Stimulated activated CD8-positive, alpha-beta memory T cell treated with anti-CD3 and anti-CD28 coated beads, Interleukin-15, amount 100 ng/mL, for 1 hour (primary cell): Measurements from ENCODE around the gene E4F1.

Experiments
- DNase-seq: peaks from one replicate; pipeline ENCODE4 v3.0.0-alpha.2; 2020; ENCODE audit warnings: low read depth

E4F1 gene

DNA sequence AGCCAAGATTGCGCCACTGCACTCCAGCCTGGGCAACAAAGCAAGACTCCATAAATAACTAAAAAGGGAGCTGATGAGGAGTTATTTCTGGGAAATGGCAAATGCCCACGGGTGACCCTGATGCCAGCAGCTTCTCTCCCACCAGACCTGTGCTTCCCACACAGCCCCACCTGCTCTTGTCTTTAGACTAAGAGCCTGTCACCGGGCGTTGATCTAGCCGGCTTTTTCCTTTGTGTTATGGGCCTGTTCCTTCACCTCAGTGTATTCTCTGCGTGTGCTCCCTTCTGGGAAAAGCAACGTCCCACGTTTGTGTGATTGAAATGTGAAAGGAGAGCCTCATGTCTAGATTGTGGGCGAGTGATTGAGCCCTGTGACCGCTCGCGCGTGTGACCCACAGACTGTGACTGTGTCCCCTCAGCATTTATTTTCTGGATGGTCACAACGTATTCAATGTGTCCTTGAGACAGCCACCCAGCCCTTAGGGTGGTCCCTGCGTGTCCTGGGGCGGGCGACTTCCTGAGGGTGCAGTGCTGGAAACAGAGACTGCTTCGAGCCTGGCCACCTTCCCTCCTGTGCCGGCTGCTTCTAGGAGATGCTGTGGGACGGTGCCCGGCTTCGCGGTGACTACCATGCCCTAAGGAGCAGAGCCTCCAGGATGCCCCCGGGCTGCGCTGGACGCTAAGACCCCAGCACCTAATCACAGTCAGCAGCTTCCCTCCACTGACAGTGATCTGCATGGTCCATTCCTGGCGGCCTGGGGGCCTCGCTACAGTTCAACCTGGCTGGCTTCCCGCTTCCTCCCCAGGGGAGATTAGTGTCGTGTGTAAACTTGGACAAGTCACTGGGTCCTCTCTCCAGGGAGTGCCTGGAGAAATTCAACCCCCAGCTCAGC is 52.3 kb downstream of the E4F1 start:
- no peak for DNase-seq

DNA sequence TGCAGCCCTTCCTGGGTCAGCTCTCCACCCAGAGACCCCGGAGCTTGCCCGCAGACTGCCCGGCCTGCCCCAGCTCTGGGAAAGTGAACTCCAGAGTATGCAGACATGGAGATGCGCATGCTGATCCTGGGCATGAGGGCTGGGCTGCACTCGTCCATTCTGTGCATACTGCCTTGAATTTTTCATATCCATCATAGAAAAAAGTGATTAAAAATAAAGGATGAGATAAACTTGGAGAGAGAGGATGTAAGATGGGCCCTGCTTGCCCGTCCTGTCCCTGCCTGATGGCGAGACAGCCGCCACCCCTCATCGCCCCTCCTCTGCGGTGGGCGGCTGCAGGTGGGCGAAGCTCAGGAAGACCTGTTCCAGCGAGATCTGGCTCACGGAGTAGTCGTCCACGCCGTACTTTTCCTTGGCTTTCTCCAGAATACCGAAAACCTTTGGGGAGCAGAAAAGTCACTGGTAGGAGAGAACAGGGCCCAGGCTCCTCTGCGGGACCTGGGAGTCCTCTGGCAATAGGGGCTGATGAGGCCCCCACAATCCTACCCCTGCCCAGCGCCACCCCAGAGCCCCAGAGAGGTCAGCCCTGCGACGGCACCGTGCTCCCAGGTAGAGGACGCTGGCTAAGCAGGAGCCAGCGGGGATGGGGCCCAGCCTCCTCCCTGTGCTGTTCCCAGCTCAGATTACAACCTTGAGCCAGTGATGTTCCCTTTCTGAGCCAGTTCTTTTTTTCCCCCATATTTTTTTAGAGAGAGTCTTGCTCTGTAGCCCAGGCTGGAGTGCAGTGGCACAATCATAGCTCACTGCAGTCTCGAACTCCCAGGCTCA is 53.2 kb downstream of the E4F1 start:
- no peak for DNase-seq

DNA sequence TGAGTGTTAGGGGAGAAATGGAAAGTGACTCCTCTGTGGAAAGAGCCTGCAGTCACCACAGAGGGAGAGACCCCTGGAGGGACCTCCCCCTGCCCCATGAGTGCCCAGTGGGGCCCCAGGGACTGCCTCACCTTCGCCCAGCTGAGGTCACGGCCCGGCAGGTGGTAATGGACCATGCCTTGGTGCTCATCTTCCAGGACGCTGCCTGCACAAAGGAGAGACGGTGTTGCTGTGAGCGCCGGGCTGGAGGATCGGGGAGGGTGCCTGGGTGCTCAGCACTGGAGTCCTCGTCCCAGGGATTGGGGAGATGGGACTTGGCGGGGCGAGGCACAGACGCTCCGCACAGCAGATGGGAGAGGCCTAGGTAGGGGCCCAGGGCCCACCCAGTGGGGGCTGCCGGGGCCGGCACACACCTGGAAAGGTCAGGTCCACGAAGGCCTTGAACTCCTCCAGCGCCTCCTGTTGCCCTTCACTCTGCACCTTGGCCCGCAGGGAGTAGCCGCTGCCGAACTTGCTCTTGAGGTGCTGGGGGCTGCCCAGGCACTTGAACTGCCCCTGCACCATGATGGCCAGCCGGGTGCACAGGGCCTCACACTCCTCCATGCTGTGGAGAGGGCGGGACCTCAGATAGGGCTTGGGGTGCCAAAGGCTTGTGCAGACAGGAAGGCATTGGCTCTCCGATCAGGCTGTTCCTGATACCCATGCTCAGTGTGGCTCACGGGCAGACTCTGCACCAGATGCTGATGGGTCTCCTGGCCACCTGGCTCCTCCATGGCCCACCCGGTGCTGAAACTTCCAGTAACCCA is 54.3 kb downstream of the E4F1 start:
- DNase-seq = no peak

- no peak for DNase-seq
Observed at GRCh38 chr16:2278272-2278608, 54.8 kb downstream of the E4F1 start.

DNA sequence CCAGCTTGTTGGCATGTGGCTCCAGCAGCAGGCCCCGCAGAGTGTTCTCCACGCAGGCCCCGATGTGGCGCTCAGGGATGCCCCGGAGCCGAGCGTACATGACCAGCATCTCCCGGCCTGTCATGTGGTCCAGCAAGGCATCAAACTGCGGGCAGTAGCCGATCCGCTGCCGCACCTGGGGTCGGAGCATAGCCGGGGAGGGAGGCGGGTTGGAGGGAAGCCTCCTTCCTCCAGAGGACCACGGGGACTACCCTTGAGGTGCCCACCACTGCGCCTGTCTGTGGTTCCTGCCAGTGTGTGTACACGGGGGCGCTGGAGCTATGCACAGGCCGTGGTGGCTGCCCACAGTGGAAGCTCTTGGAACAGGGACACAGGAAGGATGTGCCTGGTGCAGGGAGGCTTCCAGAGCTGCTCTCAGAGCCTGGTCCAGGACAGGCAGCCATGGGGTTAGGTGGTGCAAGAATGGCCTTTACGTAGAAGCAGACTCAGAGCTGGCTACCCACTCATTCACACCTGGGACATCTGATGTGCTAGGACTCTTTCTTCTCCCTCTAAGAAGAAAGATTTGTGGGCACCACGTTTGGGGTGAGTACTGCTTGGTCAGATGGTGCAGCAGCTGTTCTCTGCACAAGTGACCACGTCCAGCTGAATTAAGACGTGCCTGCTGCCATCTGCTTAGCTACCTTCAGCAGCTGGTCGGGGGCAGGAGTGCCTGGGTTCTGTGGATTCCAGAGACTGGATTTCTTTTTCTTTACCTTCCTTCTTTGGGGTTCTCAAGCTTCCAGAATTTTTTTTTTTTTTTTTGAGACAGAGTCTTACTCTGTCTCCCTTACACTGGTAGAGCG is 55.8 kb downstream of the E4F1 start:
- no peak for DNase-seq

GRCh38 chr16:2280461-2280860 is 57.1 kb downstream of the E4F1 start:
- DNase-seq = no peak

- no peak for DNase-seq
Observed at GRCh38 chr16:2280981-2281542, 57.7 kb downstream of the E4F1 start.

GRCh38 chr16:2282262-2282661 is 58.9 kb downstream of the E4F1 start:
- DNase-seq = no peak

- no peak for DNase-seq
Observed at GRCh38 chr16:2282866-2283555, 59.6 kb downstream of the E4F1 start.

- no peak for DNase-seq
Observed at GRCh38 chr16:2284001-2284770, 60.8 kb downstream of the E4F1 start.

GRCh38 chr16:2284797-2285576 is 61.6 kb downstream of the E4F1 start:
- DNase-seq = no peak
